Type B pancreatic cell (in vitro differentiated cells): ENCODE measurements around the gene RPS16. TPM values are rescaled to one million over a fixed set of nuclear protein-coding genes. Genes with fewer than 3 reads are reported as not detected.
"Not testable (repeated sequence)": the region's sequence is repeated elsewhere in the genome, so short reads cannot be mapped to it uniquely, and the experiment has no call there.

ENCODE experiments used
- DNase-seq: peaks from one replicate; pipeline ENCODE4 v3.0.0; 2021; ENCODE audit warnings: mixed read lengths; ENCODE audit not compliant: unreplicated experiment; ENCODE audit errors: extremely low spot score
- H3K27ac Mint-ChIP-seq: 2 replicates; pipeline ENCODE4 v1.8.0; 2021; ENCODE audit warnings: mild to moderate bottlenecking, mixed read lengths
- H3K27me3 Mint-ChIP-seq: 2 replicates; pipeline ENCODE4 v1.8.0; 2021; ENCODE audit warnings: mixed read lengths
- H3K36me3 Mint-ChIP-seq: 2 replicates; pipeline ENCODE4 v1.8.0; 2021; ENCODE audit warnings: mixed read lengths
- H3K4me1 Mint-ChIP-seq: one replicate; pipeline ENCODE4 v1.8.0; 2021; ENCODE audit warnings: mixed read lengths; ENCODE audit not compliant: unreplicated experiment
- H3K4me3 Mint-ChIP-seq: 2 replicates; pipeline ENCODE4 v1.8.0; 2021; ENCODE audit warnings: mild to moderate bottlenecking, mixed read lengths
- H3K9me3 Mint-ChIP-seq: 2 replicates; pipeline ENCODE4 v1.8.0; 2021; ENCODE audit warnings: mixed read lengths
- CTCF ChIP-seq: fragments of 200-600 bp; sonication (generic); conservative IDR thresholded peaks from 2 replicates; pipeline ENCODE4 v1.5.0; 2021; ENCODE audit warnings: antibody characterized with exemption, mild to moderate bottlenecking
- total RNA-seq: library from RNA; stranded (reverse); gene quantifications from 2 replicates; pipeline ENCODE4 v1.2.1, GENCODE V29; 2021; ENCODE audit warnings: low replicate concordance

Gene RPS16
- total RNA-seq, 1 donor from 2014 or later = 2,175 TPM

GRCh38 chr19:39465956-39466747 is 30.4 kb upstream of the RPS16 start:
- no peak for TF ChIP-seq CTCF
- H3K27me3 Mint-ChIP-seq = no peaks in the 10 kb centered on the region
- no peaks in the 10 kb centered on the region for H3K9me3 Mint-ChIP-seq
- peaks cover 27% of the 10 kb centered on the region for H3K36me3 Mint-ChIP-seq
- no peak for DNase-seq
- no peaks in the 10 kb centered on the region for H3K4me1 Mint-ChIP-seq
- H3K4me3 Mint-ChIP-seq = no peak overlapping the region
- H3K27ac Mint-ChIP-seq = no peak overlapping the region

- H3K36me3 Mint-ChIP-seq = peaks cover 17% of the 10 kb centered on the region
- no peaks in the 10 kb centered on the region for H3K27me3 Mint-ChIP-seq
- no peak for TF ChIP-seq CTCF
- no peak overlapping the region for H3K27ac Mint-ChIP-seq
- no peak for DNase-seq
- H3K9me3 Mint-ChIP-seq = no peaks in the 10 kb centered on the region
- no peaks in the 10 kb centered on the region for H3K4me1 Mint-ChIP-seq
- no peak overlapping the region for H3K4me3 Mint-ChIP-seq
Observed at GRCh38 chr19:39463403-39463802, 27.7 kb upstream of the RPS16 start.

GRCh38 chr19:39451257-39451656 is 15.5 kb upstream of the RPS16 start:
- not testable (repeated sequence) for H3K4me3 Mint-ChIP-seq, H3K27me3 Mint-ChIP-seq, DNase-seq, H3K27ac Mint-ChIP-seq, H3K9me3 Mint-ChIP-seq
- Mint-ChIP-seq H3K4me1 (peaks cover 17% of the 10 kb centered on the region), H3K36me3 (peaks cover 28% of the 10 kb centered on the region)

GRCh38 chr19:39449116-39449797 is 13.5 kb upstream of the RPS16 start:
- Mint-ChIP-seq H3K9me3 (no peaks in the 10 kb centered on the region), H3K27me3 (no peaks in the 10 kb centered on the region), H3K4me1 (peaks cover 28% of the 10 kb centered on the region), H3K27ac (peak overlapping the region; percentile 12), H3K36me3 (peaks cover 29% of the 10 kb centered on the region), H3K4me3 (no peak overlapping the region)
- no peak for TF ChIP-seq CTCF
- no peak for DNase-seq

GRCh38 chr19:39448271-39448670 is 12.5 kb upstream of the RPS16 start:
- no peak for TF ChIP-seq CTCF
- peaks cover 29% of the 10 kb centered on the region for H3K36me3 Mint-ChIP-seq
- H3K27me3 Mint-ChIP-seq = no peaks in the 10 kb centered on the region
- H3K9me3 Mint-ChIP-seq = no peaks in the 10 kb centered on the region
- peaks cover 28% of the 10 kb centered on the region for H3K4me1 Mint-ChIP-seq
- H3K27ac Mint-ChIP-seq = peak overlapping the region; percentile 66
- DNase-seq = no peak
- peak overlapping the region; percentile 67 for H3K4me3 Mint-ChIP-seq
